Measurements from ENCODE around the gene CYFIP1.

GRCh38 chr15:22827125-22827524 lies 153.0 kb downstream of the CYFIP1 start:
- TF ChIP-seq CTCF (IDR thresholded peaks at IDR 0.05; ENCODE audit: low read depth, low read length) (no peak), EZH2phosphoT487 (IDR thresholded peaks at IDR 0.05; ENCODE audit: low read depth) (no peak)
